ENCODE measurements around the gene TOR1AIP2.

- no peak for TF ChIP-seq POLR2AphosphoS5 (IDR thresholded peaks at IDR 0.05; ENCODE audit: low read depth, low read length)
- TF ChIP-seq POLR2A (IDR thresholded peaks at IDR 0.05; ENCODE audit: low read depth, low read length) = no peak
- TF ChIP-seq TAF1 (IDR thresholded peaks at IDR 0.05; ENCODE audit: low read depth, low read length) = no peak
- no peak for TF ChIP-seq PAX5 (IDR thresholded peaks at IDR 0.05; ENCODE audit: insufficient read depth, low read length, severe bottlenecking)
- no peak for TF ChIP-seq SPI1 (IDR thresholded peaks at IDR 0.05; ENCODE audit: low read depth, low read length)
Measured at GRCh38 chr1:179794669-179795068, 82.9 kb downstream of the TOR1AIP2 start.

Measured in GM12891 (cell line).